Activated CD4-positive, CD25-positive, alpha-beta regulatory T cell treated with anti-CD3 and anti-CD28 coated beads, Interleukin-2, amount 50 U/mL, for 24 hours (primary cell): Measurements from ENCODE around the gene TCP11.
"Not testable (repeated sequence)": the region's sequence is repeated elsewhere in the genome, so short reads cannot be mapped to it uniquely, and the experiment has no call there.

ENCODE experiments used
- ATAC-seq, 2 donors: fragments of 150-1000 bp; cut with Tn5 transposase; one replicate each; pipeline ENCODE4 v1.10.0; 2021; ENCODE audit warnings: mild to moderate bottlenecking in 1 of 2, moderate library complexity in 1 of 2

The TCP11 gene

DNA sequence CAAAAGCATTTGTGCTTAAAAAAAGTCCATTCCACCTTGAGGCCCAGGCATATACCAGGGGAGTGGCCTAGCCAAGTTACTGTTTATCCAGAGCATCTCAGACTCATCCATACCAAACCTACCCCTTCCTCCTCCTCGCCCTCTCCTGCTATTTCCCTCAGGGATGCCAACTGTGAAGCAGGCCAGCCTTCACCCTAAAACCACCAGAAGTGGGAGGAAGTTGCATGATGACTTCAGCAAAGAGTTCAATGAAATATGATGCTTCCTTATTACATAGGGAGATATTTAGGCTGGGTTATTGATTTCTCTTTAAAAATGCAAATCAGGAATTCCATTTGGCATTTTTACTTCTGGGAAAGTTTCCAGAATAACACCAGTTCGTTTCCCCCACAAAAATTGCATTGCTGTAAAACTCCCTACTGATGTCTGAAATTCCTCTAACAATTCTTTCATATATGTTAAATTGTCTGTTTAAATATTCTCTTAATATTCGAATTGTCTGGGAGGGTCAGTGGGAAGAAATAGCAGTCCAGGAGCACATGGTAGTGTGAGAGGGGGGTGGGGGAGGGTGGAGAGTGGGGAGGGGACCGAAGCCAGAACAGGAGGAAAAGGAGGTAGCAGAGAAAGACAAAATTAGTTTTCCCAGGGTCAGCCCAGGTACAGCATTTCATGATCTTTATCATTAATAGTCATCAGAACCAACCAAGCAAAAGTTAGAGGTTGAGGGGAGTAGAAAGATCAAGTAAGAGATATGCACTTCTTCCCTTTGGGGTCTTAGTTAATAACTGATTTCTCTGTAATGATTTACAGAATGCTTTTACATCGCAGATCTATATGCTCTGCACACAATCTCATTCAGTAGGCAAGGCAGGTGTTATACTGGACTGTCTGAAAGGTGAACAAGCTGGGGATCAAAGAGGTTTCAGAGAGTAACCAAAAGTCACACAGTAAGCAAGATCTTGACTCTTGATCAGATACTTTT lies 1.7 kb upstream of the TCP11 start:
- ATAC-seq: no peak

DNA sequence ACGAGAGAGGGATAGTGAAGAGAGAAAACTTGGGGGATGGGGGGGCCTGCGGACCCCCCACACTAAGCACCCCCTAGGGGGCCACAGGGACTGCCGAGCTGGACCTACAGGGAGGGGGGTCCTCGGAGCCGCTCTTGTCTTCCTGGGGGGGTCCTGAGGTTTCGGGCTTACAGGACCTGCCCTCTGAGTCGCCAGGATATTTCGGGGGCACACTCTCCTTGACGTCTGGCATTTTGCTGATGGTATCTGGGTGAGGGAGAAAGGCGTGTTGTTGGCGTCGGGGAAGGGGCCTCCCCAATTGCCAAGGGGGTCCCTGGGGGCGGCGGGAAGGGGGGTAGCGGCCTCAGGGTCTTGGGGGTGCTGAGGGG lies 516 bp downstream of the TCP11 start:
- no peak for ATAC-seq

GRCh38 chr6:35139924-35140638 lies 1.1 kb downstream of the TCP11 start:
- no peak for ATAC-seq

DNA sequence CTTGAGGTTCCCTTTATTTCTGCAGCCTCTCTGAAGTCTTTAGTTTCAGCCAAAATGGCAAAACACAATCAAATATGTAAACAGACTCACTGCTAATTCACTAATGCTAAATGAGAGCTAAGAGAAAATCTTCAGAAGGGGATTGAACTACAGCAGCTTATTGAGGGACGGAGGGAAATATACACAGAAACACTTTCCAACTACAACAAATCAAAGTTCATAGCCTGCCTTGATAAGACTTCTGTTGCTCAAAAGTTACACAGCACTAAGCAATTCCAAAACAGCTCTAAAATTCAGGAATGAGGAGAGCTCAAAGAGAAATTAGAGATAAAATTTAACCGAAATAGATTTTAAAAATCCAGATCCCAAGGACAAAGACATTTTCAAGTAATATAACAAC lies 1.7 kb downstream of the TCP11 start:
- no peak for ATAC-seq

- not testable (repeated sequence) for ATAC-seq
Observed at GRCh38 chr6:35138191-35138590, 2.9 kb downstream of the TCP11 start.

GRCh38 chr6:35136185-35136584 lies 5.0 kb downstream of the TCP11 start:
- ATAC-seq: no peak

- ATAC-seq: no peak
Observed at GRCh38 chr6:35128496-35128895, 12.6 kb downstream of the TCP11 start.

DNA sequence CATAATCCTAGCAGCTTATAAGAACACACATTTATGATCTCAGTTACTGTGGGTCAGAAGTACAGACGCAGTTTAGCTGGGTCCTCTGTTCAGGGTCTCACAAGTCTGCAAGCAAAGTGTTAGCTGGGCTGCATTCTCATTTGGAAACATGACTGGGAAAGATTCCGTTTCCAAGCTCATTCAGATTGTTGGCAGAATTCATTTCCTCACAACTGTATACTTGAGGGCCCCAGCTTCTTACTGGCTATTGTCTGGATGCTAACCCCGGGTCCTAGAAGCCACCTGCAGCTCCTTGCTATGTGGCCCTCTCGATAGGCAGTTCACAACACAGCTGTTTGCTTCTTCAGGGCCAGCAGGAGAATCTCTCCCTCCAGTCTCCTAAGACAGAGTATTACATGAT lies 13.1 kb downstream of the TCP11 start:
- ATAC-seq: no peak

- no peak for ATAC-seq
Observed at GRCh38 chr6:35124356-35124755, 16.8 kb downstream of the TCP11 start.

GRCh38 chr6:35120746-35121145 lies 20.4 kb downstream of the TCP11 start:
- no peak for ATAC-seq

- no peak for ATAC-seq
Observed at GRCh38 chr6:35108309-35108885, 32.7 kb downstream of the TCP11 start.

GRCh38 chr6:35107761-35108160 lies 33.4 kb downstream of the TCP11 start:
- ATAC-seq: not testable (repeated sequence)

DNA sequence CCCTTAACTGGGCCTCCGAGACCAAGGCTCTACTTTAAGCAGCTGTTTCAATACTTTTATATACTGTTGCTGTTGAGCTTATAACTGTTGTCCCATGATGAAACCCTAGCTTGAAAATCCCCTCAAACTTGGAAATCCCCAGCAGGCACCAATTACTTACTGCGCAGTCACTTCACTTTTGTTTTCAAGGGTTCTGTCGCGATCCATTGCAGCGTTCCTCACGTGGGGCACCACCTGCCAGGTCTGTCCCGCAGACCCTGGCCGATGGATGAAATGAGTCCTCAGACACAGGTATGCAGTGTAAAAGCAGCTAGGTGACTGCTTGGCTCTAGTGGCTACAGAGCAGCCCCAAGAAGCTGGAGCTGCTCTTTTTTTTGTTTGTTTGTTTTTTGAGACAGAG lies 33.9 kb downstream of the TCP11 start:
- peak; percentile 91 to 95 for ATAC-seq

GRCh38 chr6:35106061-35106460 lies 35.1 kb downstream of the TCP11 start:
- ATAC-seq: not testable (repeated sequence)

GRCh38 chr6:35105078-35105477 lies 36.1 kb downstream of the TCP11 start:
- ATAC-seq: no peak

- ATAC-seq: no peak
Observed at GRCh38 chr6:35099116-35099515, 42.0 kb downstream of the TCP11 start.

- no peak for ATAC-seq
Observed at GRCh38 chr6:35096129-35096862, 44.8 kb downstream of the TCP11 start.

DNA sequence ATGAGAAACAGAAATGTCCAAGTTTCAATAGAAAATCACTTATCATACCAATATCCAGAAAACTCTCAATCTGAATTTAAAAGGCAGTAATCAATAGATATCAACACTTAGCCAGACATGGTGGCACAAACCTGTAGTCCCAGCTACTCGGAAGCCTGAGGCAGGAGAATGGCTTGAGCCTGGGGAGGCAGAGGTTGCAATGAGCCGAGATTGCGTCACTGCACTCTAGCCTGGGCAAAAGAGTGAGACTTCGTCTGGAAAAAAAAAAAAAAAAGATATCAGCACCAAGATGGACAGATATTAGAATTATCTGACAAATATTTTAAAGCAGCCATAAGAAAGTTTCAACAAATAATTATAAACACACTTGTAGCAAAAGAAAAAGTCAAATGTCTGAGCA lies 47.0 kb downstream of the TCP11 start:
- no peak for ATAC-seq

DNA sequence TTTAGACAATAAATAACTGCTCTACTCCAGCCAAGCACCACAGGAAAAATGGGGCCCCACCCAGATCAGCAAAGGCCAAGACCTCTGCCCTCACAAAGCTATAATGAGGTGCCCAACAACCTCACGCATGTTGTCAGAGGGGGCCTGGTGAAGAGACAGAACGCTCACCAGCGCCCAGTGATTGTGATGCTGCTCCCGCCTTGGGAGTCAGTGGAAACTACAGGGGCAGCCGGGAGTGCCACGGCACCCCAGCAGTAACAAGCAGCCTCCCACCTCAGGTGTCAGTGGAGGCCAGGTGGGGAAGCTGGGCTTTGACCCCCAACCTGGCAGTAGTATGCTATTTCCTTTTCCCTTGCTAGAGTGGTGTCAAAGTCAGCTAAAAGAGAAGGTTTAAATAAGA lies 47.4 kb downstream of the TCP11 start:
- no peak for ATAC-seq

- ATAC-seq: no peak
Observed at GRCh38 chr6:35093118-35093445, 48.1 kb downstream of the TCP11 start.

DNA sequence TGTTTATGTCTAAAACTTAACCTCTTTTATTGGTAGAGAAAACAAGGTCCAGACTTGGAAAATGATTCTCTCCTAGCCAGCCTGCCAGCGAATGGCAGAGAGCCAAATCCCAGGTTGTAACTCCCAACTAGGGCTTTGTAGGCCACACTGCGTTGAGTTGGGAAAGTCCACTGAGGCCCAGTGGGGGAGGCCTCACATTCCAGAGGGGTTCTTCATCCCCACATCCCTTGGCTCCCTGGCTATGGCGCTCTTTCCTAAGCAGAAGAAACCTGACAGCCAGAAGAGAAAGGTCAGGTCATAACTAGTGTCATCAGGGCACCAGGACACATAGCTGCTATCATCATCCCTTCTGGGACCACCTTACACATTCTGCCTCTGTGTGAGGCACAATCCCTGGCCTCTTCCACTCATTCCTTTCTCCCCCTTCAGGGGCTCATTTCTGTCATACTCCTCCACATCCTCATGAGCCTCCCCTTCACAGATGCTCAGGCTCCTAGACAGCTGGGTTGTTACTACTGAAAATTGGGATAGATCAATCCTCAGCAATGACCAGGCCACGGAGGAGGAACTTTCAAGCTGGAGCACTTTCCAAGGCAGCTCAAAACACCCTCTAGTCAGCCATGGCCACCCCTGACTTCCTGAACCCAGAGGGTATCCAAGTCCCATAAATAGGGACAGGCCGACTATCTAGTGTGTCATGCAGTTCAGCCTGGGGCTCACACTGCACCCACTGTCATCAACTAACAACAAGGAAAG lies 48.6 kb downstream of the TCP11 start:
- no peak for ATAC-seq

- no peak for ATAC-seq
Observed at GRCh38 chr6:35091346-35092083, 49.6 kb downstream of the TCP11 start.
